Neural progenitor cell (in vitro differentiated cells): ENCODE measurements around the gene PDGFB. TPM values are rescaled to one million over a fixed set of nuclear protein-coding genes. Genes with fewer than 3 reads are reported as not detected.

ENCODE experiments used
- DNase-seq: peaks from one replicate; pipeline ENCODE4 v3.0.0-alpha.2; 2016; ENCODE audit warnings: low spot score
- H2AFZ ChIP-seq: fragments of 200-600 bp; sonication (generic); replicated peaks from 2 replicates; pipeline ENCODE4 v1.6.1; 2016; ENCODE audit warnings: antibody characterized with exemption
- H3F3A ChIP-seq: fragments of 200-600 bp; sonication (generic); 2 replicates; pipeline ENCODE4 v1.6.1; 2016; ENCODE audit warnings: antibody characterized with exemption, low read depth
- H3K27ac ChIP-seq: fragments of 200-600 bp; sonication (generic); 2 replicates; pipeline ENCODE4 v1.5.1; 2016; ENCODE audit warnings: mild to moderate bottlenecking
- H3K27me3 ChIP-seq: fragments of 200-600 bp; sonication (generic); 2 replicates; pipeline ENCODE4 v1.6.1; 2016; ENCODE audit warnings: mild to moderate bottlenecking, moderate library complexity
- H3K36me3 ChIP-seq: fragments of 200-600 bp; sonication (generic); 2 replicates; pipeline ENCODE4 v1.5.1; 2016
- H3K4me1 ChIP-seq: fragments of 200-600 bp; sonication (generic); 2 replicates; pipeline ENCODE4 v1.6.1; 2016; ENCODE audit warnings: mixed run types
- H3K4me2 ChIP-seq: fragments of 200-600 bp; sonication (generic); 2 replicates; pipeline ENCODE4 v1.6.1; 2016
- H3K4me3 ChIP-seq: fragments of 200-600 bp; sonication (generic); 2 replicates; pipeline ENCODE4 v1.5.1; 2016
- H3K79me2 ChIP-seq: fragments of 200-600 bp; sonication (generic); 2 replicates; pipeline ENCODE4 v1.6.1; 2016; ENCODE audit warnings: low read depth
- H3K9ac ChIP-seq: fragments of 200-600 bp; sonication (generic); 2 replicates; pipeline ENCODE4 v1.6.1; 2016
- H3K9me3 ChIP-seq: fragments of 200-600 bp; sonication (generic); 2 replicates; pipeline ENCODE4 v1.5.1; 2016; ENCODE audit warnings: low read depth
- H4K20me1 ChIP-seq: fragments of 200-600 bp; sonication (generic); 2 replicates; pipeline ENCODE4 v1.6.1; 2016; ENCODE audit warnings: low read depth
- H3K27ac Mint-ChIP-seq: 3 replicates; pipeline ENCODE4 v1.8.0; 2021; ENCODE audit warnings: mixed read lengths
- H3K27me3 Mint-ChIP-seq: 2 replicates; pipeline ENCODE4 v1.8.0; 2022; ENCODE audit warnings: low read depth, mild to moderate bottlenecking, inconsistent platforms, moderate library complexity, mixed read lengths; ENCODE audit not compliant: insufficient read depth
- H3K36me3 Mint-ChIP-seq: 3 replicates; pipeline ENCODE4 v1.8.0; 2021; ENCODE audit warnings: mixed read lengths
- H3K4me1 Mint-ChIP-seq: 3 replicates; pipeline ENCODE4 v1.8.0; 2021; ENCODE audit warnings: mixed read lengths
- H3K4me3 Mint-ChIP-seq: 3 replicates; pipeline ENCODE4 v1.8.0; 2021; ENCODE audit warnings: mild to moderate bottlenecking, moderate library complexity, mixed read lengths
- H3K9me3 Mint-ChIP-seq: 3 replicates; pipeline ENCODE4 v1.8.0; 2020; ENCODE audit warnings: mixed read lengths
- CTCF ChIP-seq: fragments of 200-600 bp; sonication (generic); IDR thresholded peaks from 2 replicates; pipeline ENCODE4 v1.5.1; 2017; ENCODE audit warnings: antibody characterized with exemption, mild to moderate bottlenecking
- EZH2 ChIP-seq: fragments of 200-600 bp; sonication (generic); IDR thresholded peaks from 2 replicates; pipeline ENCODE4 v1.6.1; 2017; ENCODE audit warnings: antibody characterized with exemption, mild to moderate bottlenecking, moderate library complexity
- EZH2phosphoT487 ChIP-seq: fragments of 200-600 bp; sonication (generic); IDR thresholded peaks from 2 replicates; pipeline ENCODE4 v1.6.1; 2017; ENCODE audit warnings: antibody characterized with exemption
- total RNA-seq: library from RNA; depleted of rRNA; stranded (reverse); fragments of >200 nt; gene quantifications from 2 replicates; pipeline ENCODE4 v1.2.3, GENCODE V29; 2015; ENCODE audit warnings: low replicate concordance

PDGFB gene
- total RNA-seq, 1 donor from 2014 or later: 0.15 TPM

GRCh38 chr22:39256186-39256552 lies 11.4 kb upstream of the PDGFB start:
- no peaks in the 10 kb centered on the region for H3K27me3 ChIP-seq
- no peaks in the 10 kb centered on the region for H3K79me2 ChIP-seq
- H3K9ac ChIP-seq: no peak overlapping the region
- TF ChIP-seq CTCF (no peak), EZH2 (no peak)
- no peak overlapping the region for H3K27ac ChIP-seq
- no peaks in the 10 kb centered on the region for H3K9me3 ChIP-seq
- no peaks in the 10 kb centered on the region for H3K36me3 Mint-ChIP-seq
- peaks cover 20% of the 10 kb centered on the region for H3K4me1 ChIP-seq
- peaks cover 3% of the 10 kb centered on the region for H3K9me3 Mint-ChIP-seq
- peaks cover 11% of the 10 kb centered on the region for H3K27me3 Mint-ChIP-seq
- no peaks in the 10 kb centered on the region for H3K36me3 ChIP-seq
- no peak for DNase-seq
- no peak overlapping the region for H3K4me3 ChIP-seq
- no peak overlapping the region for H2AFZ ChIP-seq
- no peak overlapping the region for H3K27ac Mint-ChIP-seq
- H3K4me1 Mint-ChIP-seq: peaks cover 20% of the 10 kb centered on the region
- peaks cover 8% of the 10 kb centered on the region for H3F3A ChIP-seq
- H3K4me3 Mint-ChIP-seq: no peak overlapping the region
- H3K4me2 ChIP-seq: no peak overlapping the region
- H4K20me1 ChIP-seq: no peaks in the 10 kb centered on the region

DNA sequence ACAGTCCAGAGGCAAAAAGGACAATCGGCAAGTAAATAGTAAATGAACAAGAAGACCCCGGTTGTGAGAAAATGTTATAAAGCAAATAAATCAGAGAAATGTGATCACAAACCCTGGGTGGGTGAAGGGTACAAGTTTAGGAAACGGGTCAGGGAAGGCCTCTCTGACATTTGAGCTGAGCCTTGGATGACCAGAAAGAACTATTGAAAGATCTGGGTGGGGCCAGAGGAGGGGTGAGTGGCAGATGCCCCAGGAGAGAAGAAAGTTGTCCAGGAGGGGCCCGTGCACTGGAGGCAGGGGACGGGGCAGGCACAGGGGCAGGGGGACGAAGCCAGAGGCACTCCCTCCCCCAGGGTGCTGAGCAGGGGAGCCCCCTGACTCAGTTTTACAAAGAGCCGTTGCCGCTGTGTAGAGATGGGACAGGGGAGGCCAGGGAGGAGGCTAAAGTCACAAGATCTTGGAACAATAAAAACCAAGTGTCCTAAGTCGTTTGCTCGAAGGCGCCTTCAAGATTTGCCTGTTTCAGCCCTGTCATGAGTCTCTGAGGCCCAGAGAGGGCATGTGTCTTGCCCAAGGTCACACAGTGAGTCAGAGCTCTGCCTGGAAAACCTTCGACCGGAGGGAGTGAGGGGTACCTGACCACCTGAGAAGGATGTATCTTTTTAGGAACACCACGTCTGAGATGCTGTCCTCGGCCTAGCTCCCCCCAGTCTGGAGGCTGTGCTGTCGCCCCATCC lies 10.8 kb upstream of the PDGFB start:
- peaks cover 1% of the 10 kb centered on the region for H3K27me3 ChIP-seq
- no peaks in the 10 kb centered on the region for H4K20me1 ChIP-seq
- Mint-ChIP-seq H3K27me3 (peaks cover 10% of the 10 kb centered on the region), H3K4me1 (peaks cover 20% of the 10 kb centered on the region), H3K9me3 (no peaks in the 10 kb centered on the region), H3K36me3 (no peaks in the 10 kb centered on the region), H3K4me3 (no peak overlapping the region), H3K27ac (peak overlapping the region; percentile 95)
- no peak for DNase-seq
- TF ChIP-seq CTCF (no peak), EZH2 (no peak), EZH2phosphoT487 (no peak)
- peak overlapping the region; percentile 22 for H3K4me2 ChIP-seq
- H3F3A ChIP-seq: peaks cover 9% of the 10 kb centered on the region
- no peaks in the 10 kb centered on the region for H3K79me2 ChIP-seq
- H3K9ac ChIP-seq: no peak overlapping the region
- H3K36me3 ChIP-seq: no peaks in the 10 kb centered on the region
- no peak overlapping the region for H3K4me3 ChIP-seq
- H3K9me3 ChIP-seq: no peaks in the 10 kb centered on the region
- H3K27ac ChIP-seq: no peak overlapping the region
- peaks cover 21% of the 10 kb centered on the region for H3K4me1 ChIP-seq
- H2AFZ ChIP-seq: peak overlapping the region; percentile 11

DNA sequence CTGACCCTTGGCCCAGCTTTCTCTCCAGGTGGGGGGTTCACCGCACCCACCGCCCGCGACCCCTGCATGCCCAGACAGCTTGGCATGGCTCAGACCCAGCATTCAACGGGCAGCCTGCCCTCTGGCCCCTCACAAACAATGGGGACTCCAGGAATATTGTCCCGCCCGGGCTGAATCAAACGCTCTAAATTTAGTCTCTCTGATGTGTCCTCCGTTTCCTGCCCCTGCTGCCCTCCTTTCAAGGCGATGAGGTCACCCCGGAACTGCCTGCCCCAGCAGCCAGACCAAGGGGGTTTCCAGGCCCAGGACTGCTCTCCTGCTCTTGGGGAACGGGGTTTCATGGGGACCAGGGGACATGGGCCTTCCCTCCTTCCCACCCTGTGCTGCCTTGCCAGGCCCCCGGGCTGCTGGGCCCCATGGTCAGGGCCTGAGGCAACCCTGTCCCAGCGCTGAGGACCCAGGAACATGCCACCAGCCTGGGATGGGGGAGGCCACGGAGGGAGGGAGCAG lies 10.1 kb upstream of the PDGFB start:
- TF ChIP-seq EZH2phosphoT487 (no peak), CTCF (no peak), EZH2 (no peak)
- H3K27ac ChIP-seq: no peak overlapping the region
- peak overlapping the region; percentile 11 for H2AFZ ChIP-seq
- H3K4me2 ChIP-seq: no peak overlapping the region
- Mint-ChIP-seq H3K9me3 (no peaks in the 10 kb centered on the region), H3K4me3 (no peak overlapping the region), H3K36me3 (no peaks in the 10 kb centered on the region), H3K27me3 (peaks cover 10% of the 10 kb centered on the region), H3K27ac (no peak overlapping the region), H3K4me1 (peaks cover 26% of the 10 kb centered on the region)
- H3K9ac ChIP-seq: no peak overlapping the region
- H3K27me3 ChIP-seq: peaks cover 4% of the 10 kb centered on the region
- H3F3A ChIP-seq: peaks cover 16% of the 10 kb centered on the region
- H3K9me3 ChIP-seq: no peaks in the 10 kb centered on the region
- no peaks in the 10 kb centered on the region for H3K36me3 ChIP-seq
- no peaks in the 10 kb centered on the region for H3K79me2 ChIP-seq
- no peaks in the 10 kb centered on the region for H4K20me1 ChIP-seq
- no peak overlapping the region for H3K4me3 ChIP-seq
- DNase-seq: no peak
- H3K4me1 ChIP-seq: peaks cover 29% of the 10 kb centered on the region
